SK-N-SH treated with all-trans-retinoic acid at 6 μM for 48 hours (cell line): ENCODE data around the gene SMOC2.

Experiments used
- ATAC-seq: fragments of 200-7000 bp; cut with Tn5 transposase; 3 replicates; pipeline ENCODE4 v1.9.1; 2020; ENCODE audit warnings: mild to moderate bottlenecking, moderate library complexity
- BACH2 ChIP-seq: fragments of 250-450 bp; sonication (Bioruptor Pico); IDR thresholded peaks from 2 replicates; pipeline ENCODE4 v1.9.0; 2021; ENCODE audit warnings: mild to moderate bottlenecking, borderline replicate concordance
- CSDC2 ChIP-seq: fragments of 250-450 bp; sonication (Bioruptor Pico); IDR thresholded peaks from 2 replicates; pipeline ENCODE4 v1.5.0; 2020; ENCODE audit warnings: mild to moderate bottlenecking, moderate library complexity
- ESRRG ChIP-seq: fragments of 250-450 bp; sonication (Bioruptor Pico); IDR thresholded peaks from 2 replicates; pipeline ENCODE4 v1.6.1; 2021; ENCODE audit warnings: mild to moderate bottlenecking
- GLIS3 ChIP-seq: fragments of 250-450 bp; sonication (Bioruptor Pico); IDR thresholded peaks from 2 replicates; pipeline ENCODE4 v1.5.0; 2020; ENCODE audit warnings: mild to moderate bottlenecking, moderate library complexity
- OSR1 ChIP-seq: fragments of 250-450 bp; sonication (Bioruptor Pico); IDR thresholded peaks from 2 replicates; pipeline ENCODE4 v1.8.0; 2022; ENCODE audit warnings: moderate library complexity, mild to moderate bottlenecking, inconsistent platforms
- PPARA ChIP-seq: fragments of 250-450 bp; sonication (Bioruptor Pico); IDR thresholded peaks from 2 replicates; pipeline ENCODE4 v1.5.0; 2020; ENCODE audit warnings: mild to moderate bottlenecking, borderline replicate concordance
- RARB ChIP-seq: fragments of 250-450 bp; sonication (Bioruptor Pico); IDR thresholded peaks from 2 replicates; pipeline ENCODE4 v1.8.0; 2021; ENCODE audit warnings: mild to moderate bottlenecking, moderate library complexity
- SNAI2 ChIP-seq: fragments of 250-450 bp; sonication (Bioruptor Pico); IDR thresholded peaks from 2 replicates; pipeline ENCODE4 v1.5.0; 2020; ENCODE audit warnings: mild to moderate bottlenecking, moderate library complexity
- TCF4 ChIP-seq: fragments of 250-450 bp; sonication (Bioruptor Pico); IDR thresholded peaks from 2 replicates; pipeline ENCODE4 v1.8.0; 2021; ENCODE audit warnings: mild to moderate bottlenecking, moderate library complexity, borderline replicate concordance
- TOX ChIP-seq: fragments of 250-450 bp; sonication (Bioruptor Pico); IDR thresholded peaks from 2 replicates; pipeline ENCODE4 v1.8.0; 2021; ENCODE audit warnings: mild to moderate bottlenecking, moderate library complexity, borderline replicate concordance
- ZFP3 ChIP-seq: fragments of 250-450 bp; sonication (Bioruptor Pico); IDR thresholded peaks from 2 replicates; pipeline ENCODE4 v1.5.0; 2020; ENCODE audit warnings: mild to moderate bottlenecking, moderate library complexity
- ZFP30 ChIP-seq: fragments of 450-650 bp; formaldehyde crosslinking; IDR thresholded peaks from 2 replicates; pipeline ENCODE4 v1.5.0; 2022; ENCODE audit warnings: mild to moderate bottlenecking, moderate library complexity
- ZNF565 ChIP-seq: fragments of 450-650 bp; formaldehyde crosslinking; conservative IDR thresholded peaks from 2 replicates; pipeline ENCODE4 v1.5.0; 2020; ENCODE audit warnings: low read depth, mild to moderate bottlenecking, moderate library complexity
- ZNF70 ChIP-seq: fragments of 450-650 bp; formaldehyde crosslinking; IDR thresholded peaks from 2 replicates; pipeline ENCODE4 v1.5.0; 2020; ENCODE audit warnings: mild to moderate bottlenecking, moderate library complexity
- ZNF8 ChIP-seq: fragments of 450-650 bp; formaldehyde crosslinking; IDR thresholded peaks from 2 replicates; pipeline ENCODE4 v1.5.0; 2020; ENCODE audit warnings: mild to moderate bottlenecking, moderate library complexity
- TF ChIP-seq, protein P1 (sequence below): fragments of 250-450 bp; sonication (Bioruptor Pico); IDR thresholded peaks from 2 replicates; pipeline ENCODE4 v1.5.1; 2020; ENCODE audit warnings: low read depth, mild to moderate bottlenecking, moderate library complexity
- TF ChIP-seq, protein P2 (sequence below): fragments of 250-450 bp; sonication (Bioruptor Pico); IDR thresholded peaks from 2 replicates; pipeline ENCODE4 v1.5.1; 2021; ENCODE audit warnings: mild to moderate bottlenecking, moderate library complexity
- TF ChIP-seq, protein P3 (sequence below): fragments of 250-450 bp; sonication (Bioruptor Pico); IDR thresholded peaks from 2 replicates; pipeline ENCODE4 v1.5.0; 2020; ENCODE audit warnings: mild to moderate bottlenecking, moderate library complexity
- TF ChIP-seq, protein P4 (sequence below): fragments of 250-450 bp; sonication (Bioruptor Pico); IDR thresholded peaks from 2 replicates; pipeline ENCODE4 v1.8.0; 2020; ENCODE audit warnings: mild to moderate bottlenecking, moderate library complexity, borderline replicate concordance
- TF ChIP-seq, protein P5 (sequence below): fragments of 250-450 bp; sonication (Bioruptor Pico); IDR thresholded peaks from 2 replicates; pipeline ENCODE4 v1.8.0; 2021; ENCODE audit warnings: low read depth, mild to moderate bottlenecking, moderate library complexity, borderline replicate concordance

Gene SMOC2

DNA sequence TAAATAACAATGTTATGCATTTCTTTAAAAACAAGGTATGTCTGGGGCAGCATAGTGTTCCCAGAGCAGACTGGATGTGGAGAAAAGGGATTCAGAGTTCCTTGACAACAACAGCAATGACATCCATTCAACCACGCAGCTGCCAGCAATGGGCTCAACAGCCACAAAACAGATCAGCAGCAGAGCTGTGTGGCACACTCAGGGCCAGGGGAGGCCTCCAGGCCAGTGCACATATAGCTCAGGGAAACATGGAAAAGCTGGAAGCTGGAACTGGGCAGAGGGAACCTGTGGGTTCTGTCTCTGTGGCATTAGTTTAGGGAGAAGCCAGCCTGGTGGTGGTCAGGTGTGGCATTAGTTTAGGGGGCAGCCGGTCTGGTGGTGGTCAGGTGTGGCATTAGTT, 148.3 kb downstream of the SMOC2 start:
- ATAC-seq: no peak
- TF ChIP-seq ZFP30 (CRISPR knock-in tag) (no peak), ESRRG (CRISPR knock-in tag) (no peak), SNAI2 (CRISPR knock-in tag) (no peak), ZNF70 (CRISPR knock-in tag) (no peak), OSR1 (CRISPR knock-in tag) (no peak), BACH2 (no peak), ZNF8 (no peak), CSDC2 (CRISPR knock-in tag) (no peak), RARB (CRISPR knock-in tag) (no peak)
- TF ChIP-seq, protein P1, sequence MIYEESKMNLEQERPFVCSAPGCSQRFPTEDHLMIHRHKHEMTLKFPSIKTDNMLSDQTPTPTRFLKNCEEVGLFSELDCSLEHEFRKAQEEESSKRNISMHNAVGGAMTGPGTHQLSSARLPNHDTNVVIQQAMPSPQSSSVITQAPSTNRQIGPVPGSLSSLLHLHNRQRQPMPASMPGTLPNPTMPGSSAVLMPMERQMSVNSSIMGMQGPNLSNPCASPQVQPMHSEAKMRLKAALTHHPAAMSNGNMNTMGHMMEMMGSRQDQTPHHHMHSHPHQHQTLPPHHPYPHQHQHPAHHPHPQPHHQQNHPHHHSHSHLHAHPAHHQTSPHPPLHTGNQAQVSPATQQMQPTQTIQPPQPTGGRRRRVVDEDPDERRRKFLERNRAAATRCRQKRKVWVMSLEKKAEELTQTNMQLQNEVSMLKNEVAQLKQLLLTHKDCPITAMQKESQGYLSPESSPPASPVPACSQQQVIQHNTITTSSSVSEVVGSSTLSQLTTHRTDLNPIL (CRISPR knock-in tag): no peak
- TF ChIP-seq, protein P2, sequence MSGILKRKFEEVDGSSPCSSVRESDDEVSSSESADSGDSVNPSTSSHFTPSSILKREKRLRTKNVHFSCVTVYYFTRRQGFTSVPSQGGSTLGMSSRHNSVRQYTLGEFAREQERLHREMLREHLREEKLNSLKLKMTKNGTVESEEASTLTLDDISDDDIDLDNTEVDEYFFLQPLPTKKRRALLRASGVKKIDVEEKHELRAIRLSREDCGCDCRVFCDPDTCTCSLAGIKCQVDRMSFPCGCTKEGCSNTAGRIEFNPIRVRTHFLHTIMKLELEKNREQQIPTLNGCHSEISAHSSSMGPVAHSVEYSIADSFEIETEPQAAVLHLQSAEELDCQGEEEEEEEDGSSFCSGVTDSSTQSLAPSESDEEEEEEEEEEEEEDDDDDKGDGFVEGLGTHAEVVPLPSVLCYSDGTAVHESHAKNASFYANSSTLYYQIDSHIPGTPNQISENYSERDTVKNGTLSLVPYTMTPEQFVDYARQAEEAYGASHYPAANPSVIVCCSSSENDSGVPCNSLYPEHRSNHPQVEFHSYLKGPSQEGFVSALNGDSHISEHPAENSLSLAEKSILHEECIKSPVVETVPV (CRISPR knock-in tag): no peak
- TF ChIP-seq, protein P3, sequence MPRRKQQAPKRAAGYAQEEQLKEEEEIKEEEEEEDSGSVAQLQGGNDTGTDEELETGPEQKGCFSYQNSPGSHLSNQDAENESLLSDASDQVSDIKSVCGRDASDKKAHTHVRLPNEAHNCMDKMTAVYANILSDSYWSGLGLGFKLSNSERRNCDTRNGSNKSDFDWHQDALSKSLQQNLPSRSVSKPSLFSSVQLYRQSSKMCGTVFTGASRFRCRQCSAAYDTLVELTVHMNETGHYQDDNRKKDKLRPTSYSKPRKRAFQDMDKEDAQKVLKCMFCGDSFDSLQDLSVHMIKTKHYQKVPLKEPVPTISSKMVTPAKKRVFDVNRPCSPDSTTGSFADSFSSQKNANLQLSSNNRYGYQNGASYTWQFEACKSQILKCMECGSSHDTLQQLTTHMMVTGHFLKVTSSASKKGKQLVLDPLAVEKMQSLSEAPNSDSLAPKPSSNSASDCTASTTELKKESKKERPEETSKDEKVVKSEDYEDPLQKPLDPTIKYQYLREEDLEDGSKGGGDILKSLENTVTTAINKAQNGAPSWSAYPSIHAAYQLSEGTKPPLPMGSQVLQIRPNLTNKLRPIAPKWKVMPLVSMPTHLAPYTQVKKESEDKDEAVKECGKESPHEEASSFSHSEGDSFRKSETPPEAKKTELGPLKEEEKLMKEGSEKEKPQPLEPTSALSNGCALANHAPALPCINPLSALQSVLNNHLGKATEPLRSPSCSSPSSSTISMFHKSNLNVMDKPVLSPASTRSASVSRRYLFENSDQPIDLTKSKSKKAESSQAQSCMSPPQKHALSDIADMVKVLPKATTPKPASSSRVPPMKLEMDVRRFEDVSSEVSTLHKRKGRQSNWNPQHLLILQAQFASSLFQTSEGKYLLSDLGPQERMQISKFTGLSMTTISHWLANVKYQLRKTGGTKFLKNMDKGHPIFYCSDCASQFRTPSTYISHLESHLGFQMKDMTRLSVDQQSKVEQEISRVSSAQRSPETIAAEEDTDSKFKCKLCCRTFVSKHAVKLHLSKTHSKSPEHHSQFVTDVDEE (CRISPR knock-in tag): no peak

DNA sequence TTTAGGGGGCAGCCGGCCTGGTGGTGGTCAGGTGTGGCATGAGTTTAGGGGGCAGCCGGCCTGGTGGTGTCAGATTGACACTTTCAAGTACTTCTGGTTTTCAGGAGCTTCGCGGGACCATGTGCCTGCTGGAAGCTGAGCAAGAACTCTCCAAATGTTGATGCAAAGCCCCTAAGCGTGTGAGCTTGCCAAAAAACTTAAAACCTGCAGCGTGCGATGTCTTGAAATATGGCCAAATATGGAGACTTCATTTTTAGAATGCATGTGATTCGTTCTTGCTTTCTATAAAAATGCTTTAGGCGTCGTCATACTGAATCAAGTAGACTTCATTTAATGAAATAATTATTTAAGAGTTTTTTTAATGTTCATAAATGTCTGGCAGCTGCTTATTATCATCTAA, 149.4 kb downstream of the SMOC2 start:
- TF ChIP-seq ZFP30 (CRISPR knock-in tag): no peak
- no peak for ATAC-seq

DNA sequence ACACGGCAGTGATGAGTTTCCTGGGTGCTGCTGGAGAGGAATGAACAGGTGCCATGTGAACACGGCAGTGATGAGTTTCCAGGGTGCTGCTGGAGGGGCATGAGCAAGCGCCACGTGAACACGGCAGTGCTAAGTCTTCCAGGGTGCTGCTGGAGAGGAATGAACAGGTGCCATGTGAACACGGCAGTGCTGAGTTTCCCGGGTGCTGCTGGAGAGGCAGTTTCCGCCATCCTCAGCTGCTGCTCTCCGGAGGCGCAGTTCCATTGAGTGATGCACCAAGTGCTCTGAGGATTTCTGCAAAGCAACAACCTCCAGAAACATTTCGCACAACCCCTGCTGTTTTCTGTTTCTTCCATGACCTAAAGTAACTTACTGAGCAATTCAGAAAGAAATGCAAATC, 155.4 kb downstream of the SMOC2 start:
- ATAC-seq: no peak
- TF ChIP-seq, protein P3 (CRISPR knock-in tag): no peak
- TF ChIP-seq ZFP3 (CRISPR knock-in tag) (no peak), ZFP30 (CRISPR knock-in tag) (no peak), ZNF565 (no peak), BACH2 (no peak)
- TF ChIP-seq, protein P4, sequence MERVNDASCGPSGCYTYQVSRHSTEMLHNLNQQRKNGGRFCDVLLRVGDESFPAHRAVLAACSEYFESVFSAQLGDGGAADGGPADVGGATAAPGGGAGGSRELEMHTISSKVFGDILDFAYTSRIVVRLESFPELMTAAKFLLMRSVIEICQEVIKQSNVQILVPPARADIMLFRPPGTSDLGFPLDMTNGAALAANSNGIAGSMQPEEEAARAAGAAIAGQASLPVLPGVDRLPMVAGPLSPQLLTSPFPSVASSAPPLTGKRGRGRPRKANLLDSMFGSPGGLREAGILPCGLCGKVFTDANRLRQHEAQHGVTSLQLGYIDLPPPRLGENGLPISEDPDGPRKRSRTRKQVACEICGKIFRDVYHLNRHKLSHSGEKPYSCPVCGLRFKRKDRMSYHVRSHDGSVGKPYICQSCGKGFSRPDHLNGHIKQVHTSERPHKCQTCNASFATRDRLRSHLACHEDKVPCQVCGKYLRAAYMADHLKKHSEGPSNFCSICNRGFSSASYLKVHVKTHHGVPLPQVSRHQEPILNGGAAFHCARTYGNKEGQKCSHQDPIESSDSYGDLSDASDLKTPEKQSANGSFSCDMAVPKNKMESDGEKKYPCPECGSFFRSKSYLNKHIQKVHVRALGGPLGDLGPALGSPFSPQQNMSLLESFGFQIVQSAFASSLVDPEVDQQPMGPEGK (CRISPR knock-in tag): no peak

DNA sequence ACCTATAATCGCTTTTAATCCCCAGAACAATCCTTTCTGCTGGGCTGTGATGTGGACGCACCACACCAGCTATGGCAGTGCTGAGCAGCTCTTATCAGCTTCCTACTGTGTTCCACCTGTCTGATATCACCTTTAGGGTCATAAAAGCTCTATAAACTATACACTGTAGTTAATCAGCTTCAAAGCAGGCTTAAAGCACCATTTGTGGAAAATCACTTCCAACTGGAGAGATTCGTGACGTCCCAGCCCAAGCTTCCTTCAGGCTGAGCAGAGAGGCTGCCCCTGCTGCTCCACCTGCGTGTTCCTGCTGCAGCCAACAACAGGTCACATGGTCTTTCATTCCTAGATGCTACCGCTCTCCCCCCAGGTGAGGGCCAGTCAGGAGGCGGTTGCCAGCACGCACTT, 156.5 kb downstream of the SMOC2 start:
- ATAC-seq: no peak
- TF ChIP-seq SNAI2 (CRISPR knock-in tag): no peak
- TF ChIP-seq ZNF8: no peak
- no peak for TF ChIP-seq PPARA (CRISPR knock-in tag)
- TF ChIP-seq ZNF565: no peak
- TF ChIP-seq, protein P5, sequence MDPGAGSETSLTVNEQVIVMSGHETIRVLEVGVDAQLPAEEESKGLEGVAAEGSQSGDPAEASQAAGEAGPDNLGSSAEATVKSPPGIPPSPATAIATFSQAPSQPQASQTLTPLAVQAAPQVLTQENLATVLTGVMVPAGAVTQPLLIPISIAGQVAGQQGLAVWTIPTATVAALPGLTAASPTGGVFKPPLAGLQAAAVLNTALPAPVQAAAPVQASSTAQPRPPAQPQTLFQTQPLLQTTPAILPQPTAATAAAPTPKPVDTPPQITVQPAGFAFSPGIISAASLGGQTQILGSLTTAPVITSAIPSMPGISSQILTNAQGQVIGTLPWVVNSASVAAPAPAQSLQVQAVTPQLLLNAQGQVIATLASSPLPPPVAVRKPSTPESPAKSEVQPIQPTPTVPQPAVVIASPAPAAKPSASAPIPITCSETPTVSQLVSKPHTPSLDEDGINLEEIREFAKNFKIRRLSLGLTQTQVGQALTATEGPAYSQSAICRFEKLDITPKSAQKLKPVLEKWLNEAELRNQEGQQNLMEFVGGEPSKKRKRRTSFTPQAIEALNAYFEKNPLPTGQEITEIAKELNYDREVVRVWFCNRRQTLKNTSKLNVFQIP: no peak
- no peak for TF ChIP-seq OSR1 (CRISPR knock-in tag)
- no peak for TF ChIP-seq GLIS3
- TF ChIP-seq TOX (CRISPR knock-in tag): no peak
- no peak for TF ChIP-seq TCF4
- TF ChIP-seq, protein P4 (CRISPR knock-in tag): no peak
